ENCODE measurements around the gene CLDN12. TPM values are rescaled to one million over a fixed set of nuclear protein-coding genes. Genes with fewer than 3 reads are reported as not detected.

Gene CLDN12
- total RNA-seq, result 4.4 and 6.2 TPM in 2 replicates

DNA sequence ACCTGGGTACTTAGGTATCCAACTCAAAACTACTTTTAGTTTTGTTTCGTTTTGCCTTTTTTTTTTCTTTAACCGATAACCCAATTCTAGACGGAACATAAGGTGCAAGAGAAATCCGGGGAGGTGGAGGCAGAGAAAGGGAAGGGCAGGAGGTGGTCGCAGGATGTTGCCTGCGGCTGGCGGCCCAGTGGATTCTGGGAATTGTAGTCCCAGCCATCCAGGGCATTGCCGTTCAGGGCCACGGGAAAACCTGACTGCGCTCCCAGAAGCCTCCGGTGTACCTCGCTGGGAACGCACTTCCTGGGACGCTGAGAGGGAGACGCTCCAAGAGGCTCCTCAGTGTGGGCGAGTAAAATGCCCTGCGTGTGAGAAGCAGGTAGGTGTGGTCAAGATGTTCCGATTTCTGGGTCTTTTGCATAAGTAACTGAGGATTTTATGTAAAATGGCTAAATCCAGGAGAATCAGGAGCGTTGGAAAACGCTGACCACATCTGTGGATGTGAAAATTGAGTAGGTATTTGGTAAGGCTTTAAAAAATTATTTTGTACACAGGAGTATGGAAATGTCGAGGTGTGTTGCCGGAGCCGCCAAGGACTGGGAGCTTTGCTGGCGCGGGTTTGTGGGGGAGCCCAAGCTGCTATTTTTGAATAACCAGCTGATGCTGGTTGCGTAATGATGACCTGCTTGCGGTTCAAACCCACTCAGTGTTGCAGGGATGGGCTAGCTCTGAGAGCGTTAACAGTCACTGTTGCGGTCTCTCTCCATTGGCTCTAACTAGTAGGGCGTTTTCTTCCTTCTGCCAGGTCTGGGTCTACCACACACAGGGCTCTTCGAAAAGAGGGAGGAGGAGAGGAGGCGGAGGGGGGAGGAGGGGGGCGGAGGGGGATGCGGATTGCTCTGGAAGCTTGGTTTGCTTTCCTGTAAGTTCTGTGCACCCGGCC is at the start of gene CLDN12:
CLDN12 (plus strand) TSS at position 288 of the 940 bp plus-strand sequence. CDS start 9,216 bp downstream, outside the sequence.
- peaks cover 28% of the 10 kb centered on the region for H3K4me1 Mint-ChIP-seq (ENCODE audit: low read depth)
- H3K4me3 Mint-ChIP-seq, result peak within 1 kb of the TSS; percentile 88
- H3K27ac Mint-ChIP-seq, result peak within 1 kb of the TSS; percentile 86
- H3K36me3 Mint-ChIP-seq (ENCODE audit: low read depth), result peaks cover 10% of the 10 kb centered on the region
- H3K27me3 Mint-ChIP-seq (ENCODE audit: insufficient read depth), result peaks cover 10% of the 10 kb centered on the region
- peaks cover 8% of the 10 kb centered on the region for H3K9me3 Mint-ChIP-seq
- peak; percentile 75 for DNase-seq (ENCODE audit: low spot score)
- intact Hi-C loops (cut with micrococcal nuclease), result loop anchor here (1.0 to 2.0 kb wide), 3 partner anchors 22 to 159 kb away; partner anchors contain the start of genes CFAP69 and GTPBP10

GRCh38 chr7:90383422-90383821 is 19.8 kb upstream of the CLDN12 start:
- no peak overlapping the region for H3K4me3 Mint-ChIP-seq
- no peaks in the 10 kb centered on the region for H3K9me3 Mint-ChIP-seq
- H3K4me1 Mint-ChIP-seq (ENCODE audit: low read depth), result no peaks in the 10 kb centered on the region
- H3K36me3 Mint-ChIP-seq (ENCODE audit: low read depth), result peaks cover 48% of the 10 kb centered on the region
- intact Hi-C loops (cut with micrococcal nuclease), result no loop called here
- no peak overlapping the region for H3K27ac Mint-ChIP-seq
- H3K27me3 Mint-ChIP-seq (ENCODE audit: insufficient read depth), result no peaks in the 10 kb centered on the region
- DNase-seq (ENCODE audit: low spot score), result no peak

- no peaks in the 10 kb centered on the region for H3K9me3 Mint-ChIP-seq
- intact Hi-C loops (cut with micrococcal nuclease), result no loop called here
- no peak overlapping the region for H3K4me3 Mint-ChIP-seq
- peaks cover 46% of the 10 kb centered on the region for H3K36me3 Mint-ChIP-seq (ENCODE audit: low read depth)
- no peaks in the 10 kb centered on the region for H3K27me3 Mint-ChIP-seq (ENCODE audit: insufficient read depth)
- no peak for DNase-seq (ENCODE audit: low spot score)
- no peaks in the 10 kb centered on the region for H3K4me1 Mint-ChIP-seq (ENCODE audit: low read depth)
- no peak overlapping the region for H3K27ac Mint-ChIP-seq
Measured at GRCh38 chr7:90383861-90384260, 19.4 kb upstream of the CLDN12 start.

- no peak for DNase-seq (ENCODE audit: low spot score)
- intact Hi-C loops (cut with micrococcal nuclease), result no loop called here
- no peaks in the 10 kb centered on the region for H3K9me3 Mint-ChIP-seq
- no peak overlapping the region for H3K27ac Mint-ChIP-seq
- peaks cover 41% of the 10 kb centered on the region for H3K36me3 Mint-ChIP-seq (ENCODE audit: low read depth)
- no peaks in the 10 kb centered on the region for H3K4me1 Mint-ChIP-seq (ENCODE audit: low read depth)
- H3K27me3 Mint-ChIP-seq (ENCODE audit: insufficient read depth), result no peaks in the 10 kb centered on the region
- no peak overlapping the region for H3K4me3 Mint-ChIP-seq
Measured at GRCh38 chr7:90384433-90384832, 18.8 kb upstream of the CLDN12 start.

GRCh38 chr7:90387470-90388240 is 15.6 kb upstream of the CLDN12 start:
- H3K4me3 Mint-ChIP-seq, result no peak overlapping the region
- DNase-seq (ENCODE audit: low spot score), result no peak
- H3K9me3 Mint-ChIP-seq, result peaks cover 3% of the 10 kb centered on the region
- H3K27me3 Mint-ChIP-seq (ENCODE audit: insufficient read depth), result no peaks in the 10 kb centered on the region
- H3K36me3 Mint-ChIP-seq (ENCODE audit: low read depth), result peaks cover 24% of the 10 kb centered on the region
- intact Hi-C loops (cut with micrococcal nuclease), result loop anchor here (5.0 kb wide), 1 partner anchor 40 kb away; the partner anchor contains the start of gene GTPBP10
- no peak overlapping the region for H3K27ac Mint-ChIP-seq
- H3K4me1 Mint-ChIP-seq (ENCODE audit: low read depth), result no peaks in the 10 kb centered on the region

- no peak for DNase-seq (ENCODE audit: low spot score)
- Mint-ChIP-seq H3K27me3 (ENCODE audit: insufficient read depth) (no peaks in the 10 kb centered on the region), H3K4me3 (no peak overlapping the region), H3K27ac (no peak overlapping the region), H3K36me3 (ENCODE audit: low read depth) (peaks cover 9% of the 10 kb centered on the region), H3K4me1 (ENCODE audit: low read depth) (no peaks in the 10 kb centered on the region), H3K9me3 (peaks cover 7% of the 10 kb centered on the region)
- intact Hi-C loops (cut with micrococcal nuclease), result no loop called here
Measured at GRCh38 chr7:90390926-90391325, 12.3 kb upstream of the CLDN12 start.

DNA sequence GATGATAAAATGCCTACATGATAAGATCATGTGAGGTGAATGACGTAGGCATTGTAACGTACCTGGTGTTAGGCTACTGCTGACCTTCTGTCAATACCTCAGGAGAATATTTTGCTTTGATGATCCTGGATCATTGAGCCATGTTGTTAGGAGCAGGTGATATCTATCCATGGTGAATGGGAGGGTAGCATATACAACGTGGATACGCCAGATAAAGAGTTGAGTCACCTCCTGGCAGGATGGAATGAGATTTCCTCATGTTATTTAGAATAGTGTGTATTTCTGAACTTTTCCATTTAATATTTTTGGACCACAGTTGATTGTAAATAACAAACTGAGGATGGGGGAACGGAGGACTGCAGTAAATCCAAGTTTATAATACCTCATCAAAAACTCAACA is 11.8 kb upstream of the CLDN12 start:
- H3K36me3 Mint-ChIP-seq (ENCODE audit: low read depth), result peaks cover 8% of the 10 kb centered on the region
- H3K4me1 Mint-ChIP-seq (ENCODE audit: low read depth), result no peaks in the 10 kb centered on the region
- intact Hi-C loops (cut with micrococcal nuclease), result no loop called here
- H3K27me3 Mint-ChIP-seq (ENCODE audit: insufficient read depth), result no peaks in the 10 kb centered on the region
- no peak overlapping the region for H3K4me3 Mint-ChIP-seq
- DNase-seq (ENCODE audit: low spot score), result no peak
- no peak overlapping the region for H3K27ac Mint-ChIP-seq
- peaks cover 7% of the 10 kb centered on the region for H3K9me3 Mint-ChIP-seq

GRCh38 chr7:90396420-90396819 is 6.8 kb upstream of the CLDN12 start:
- H3K27me3 Mint-ChIP-seq (ENCODE audit: insufficient read depth), result peaks cover 7% of the 10 kb centered on the region
- H3K27ac Mint-ChIP-seq, result no peak overlapping the region
- H3K4me3 Mint-ChIP-seq, result no peak overlapping the region
- peaks cover 7% of the 10 kb centered on the region for H3K36me3 Mint-ChIP-seq (ENCODE audit: low read depth)
- peaks cover 17% of the 10 kb centered on the region for H3K9me3 Mint-ChIP-seq
- no peaks in the 10 kb centered on the region for H3K4me1 Mint-ChIP-seq (ENCODE audit: low read depth)
- DNase-seq (ENCODE audit: low spot score), result no peak
- intact Hi-C loops (cut with micrococcal nuclease), result no loop called here

DNA sequence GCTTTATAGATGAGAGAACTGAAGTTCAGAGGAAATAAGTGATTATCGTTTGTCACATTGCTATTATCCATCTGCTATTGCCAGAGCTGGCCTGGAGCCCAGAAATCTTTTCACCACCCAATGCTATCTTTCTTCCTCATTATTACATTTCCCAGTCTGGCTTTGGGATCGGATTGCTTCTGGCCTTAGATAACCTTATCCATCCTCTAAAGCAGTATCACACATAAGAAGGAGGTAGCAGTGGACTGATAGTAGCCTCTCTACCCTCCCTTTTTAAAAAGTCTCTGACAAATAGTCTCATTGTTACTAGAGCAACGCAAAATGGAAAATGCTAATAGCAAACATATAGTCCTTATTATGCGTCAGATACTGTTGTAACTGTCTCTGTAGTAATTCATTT is 1.3 kb upstream of the CLDN12 start:
- peaks cover 12% of the 10 kb centered on the region for H3K9me3 Mint-ChIP-seq
- peaks cover 3% of the 10 kb centered on the region for H3K36me3 Mint-ChIP-seq (ENCODE audit: low read depth)
- H3K4me1 Mint-ChIP-seq (ENCODE audit: low read depth), result peaks cover 28% of the 10 kb centered on the region
- DNase-seq (ENCODE audit: low spot score), result no peak
- no peak overlapping the region for H3K27ac Mint-ChIP-seq
- intact Hi-C loops (cut with micrococcal nuclease), result loop anchor here (2.0 kb wide), 1 partner anchor 157 kb away; the partner anchor contains the start of gene CFAP69
- H3K27me3 Mint-ChIP-seq (ENCODE audit: insufficient read depth), result peaks cover 10% of the 10 kb centered on the region
- H3K4me3 Mint-ChIP-seq, result no peak overlapping the region

- Mint-ChIP-seq H3K9me3 (peaks cover 12% of the 10 kb centered on the region), H3K27ac (peak overlapping the region; percentile 86), H3K4me3 (peak overlapping the region; percentile 88), H3K4me1 (ENCODE audit: low read depth) (peaks cover 28% of the 10 kb centered on the region), H3K36me3 (ENCODE audit: low read depth) (peaks cover 10% of the 10 kb centered on the region), H3K27me3 (ENCODE audit: insufficient read depth) (peaks cover 10% of the 10 kb centered on the region)
- no peak for DNase-seq (ENCODE audit: low spot score)
- intact Hi-C loops (cut with micrococcal nuclease), result loop anchor here (1.0 to 2.0 kb wide), 3 partner anchors 23 to 158 kb away; partner anchors contain the start of genes CFAP69 and GTPBP10
Measured at GRCh38 chr7:90402785-90403173, 482 bp upstream of the CLDN12 start.

GRCh38 chr7:90404777-90405176 is 1.5 kb downstream of the CLDN12 start:
- intact Hi-C loops (cut with micrococcal nuclease), result no loop called here
- H3K4me1 Mint-ChIP-seq (ENCODE audit: low read depth), result peaks cover 28% of the 10 kb centered on the region
- H3K27ac Mint-ChIP-seq, result peak overlapping the region; percentile 86

GRCh38 chr7:90407484-90407821 is 4.2 kb downstream of the CLDN12 start:
- Mint-ChIP-seq H3K27ac (no peak overlapping the region), H3K4me1 (ENCODE audit: low read depth) (peaks cover 34% of the 10 kb centered on the region), H3K9me3 (no peaks in the 10 kb centered on the region), H3K4me3 (no peak overlapping the region), H3K36me3 (ENCODE audit: low read depth) (peaks cover 12% of the 10 kb centered on the region), H3K27me3 (ENCODE audit: insufficient read depth) (no peaks in the 10 kb centered on the region)
- intact Hi-C loops (cut with micrococcal nuclease), result no loop called here
- DNase-seq (ENCODE audit: low spot score), result no peak

More at GRCh38 chr7:90404777-90405176, 1.5 kb downstream of the CLDN12 start:
- Mint-ChIP-seq H3K36me3 (ENCODE audit: low read depth) (peaks cover 12% of the 10 kb centered on the region), H3K27me3 (ENCODE audit: insufficient read depth) (peaks cover 8% of the 10 kb centered on the region), H3K9me3 (no peaks in the 10 kb centered on the region), H3K4me3 (peak overlapping the region; percentile 88)
- no peak for DNase-seq (ENCODE audit: low spot score)

DNA sequence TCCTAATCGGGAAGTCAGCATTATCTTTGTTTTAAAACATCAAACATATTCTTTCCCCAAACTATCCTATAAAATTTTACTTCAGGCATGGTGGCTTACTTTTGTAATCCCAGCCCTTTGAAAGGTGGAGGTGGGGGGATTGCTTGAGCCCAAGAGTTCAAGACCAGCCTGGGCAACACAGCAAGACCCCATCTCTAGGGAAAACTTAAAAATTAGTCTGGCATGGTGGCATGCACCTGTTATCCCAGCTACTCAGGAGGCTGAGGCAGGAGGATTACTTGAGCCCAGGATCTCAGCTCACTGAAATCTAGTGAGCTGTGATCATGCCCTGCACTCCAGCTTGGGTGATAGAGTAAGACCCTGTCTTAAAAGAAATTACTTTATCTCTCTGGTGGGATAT is 4.9 kb downstream of the CLDN12 start:
- Mint-ChIP-seq H3K4me1 (ENCODE audit: low read depth) (peaks cover 27% of the 10 kb centered on the region), H3K4me3 (no peak overlapping the region), H3K36me3 (ENCODE audit: low read depth) (peaks cover 13% of the 10 kb centered on the region), H3K27me3 (ENCODE audit: insufficient read depth) (no peaks in the 10 kb centered on the region), H3K9me3 (no peaks in the 10 kb centered on the region), H3K27ac (no peak overlapping the region)
- DNase-seq (ENCODE audit: low spot score), result no peak
- intact Hi-C loops (cut with micrococcal nuclease), result no loop called here

All from activated T-helper 1 cell treated with anti-CD3 and anti-CD28 coated beads, Interleukin-12 subunit alpha, Interleukin-12 subunit beta, Interleukin-2, Interleukin-4 antibody, amounts not matched to agents 30 ng/mL and 10 ng/mL and 1 ng/mL, durations not matched to agents 14 hours and 24 hours and 36 hours (primary cell).